ENCODE data around the gene SLC3A2. TPM values are rescaled to one million over a fixed set of nuclear protein-coding genes. Genes with fewer than 3 reads are reported as not detected.

SLC3A2 gene
- total and polyA plus RNA-seq, 2 donors (not counting 3 experiments of a cell fraction or from before 2014, with no cell fraction given) = 208 to 337 TPM

DNA sequence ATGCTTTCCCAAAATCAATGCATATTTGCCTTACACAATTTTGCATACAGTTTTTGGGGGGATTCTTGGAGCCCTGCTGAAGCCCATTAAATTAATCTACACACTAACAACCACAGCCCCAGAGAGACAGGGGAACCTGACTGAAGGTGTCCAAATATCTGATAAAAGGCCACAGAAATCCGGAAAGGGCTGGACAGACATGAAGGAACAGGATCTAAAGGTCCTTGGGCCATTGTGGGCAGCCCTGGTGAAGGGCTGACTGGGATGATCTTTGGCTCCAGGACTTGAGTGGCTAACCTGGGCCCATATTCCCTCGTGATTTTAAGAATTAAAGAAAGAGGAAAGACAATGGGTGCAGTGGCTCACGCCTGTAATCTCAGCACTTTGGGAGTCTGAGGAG lies 34.5 kb upstream of the SLC3A2 start:
- dilution Hi-C loops (cut with MboI; ENCODE audit: extremely low pct_ligation_motif_present, low sequenced_read_pairs) (no loop called here), intact Hi-C loops (cut with micrococcal nuclease) (no loop called here)
- ChIA-PET POLR2A (no interaction called here), CTCF (interaction anchor here (0.7 kb wide), 1 partner anchor 57 kb away, joined by 3 read pairs; no protein-coding TSS in a partner anchor)
- no peak for FAIRE-seq
- H3K4me1 ChIP-seq (ENCODE audit: control insufficient read depth, extremely low read depth, insufficient read depth, low read length) = peaks cover 7% of the 10 kb centered on the region
- H3K36me3 ChIP-seq (ENCODE audit: control insufficient read depth in 2 of 2, extremely low read depth in 1 of 2, insufficient read depth in 2 of 2, low read length in 2 of 2) = no peaks in the 10 kb centered on the region
- TF ChIP-seq, protein P1, sequence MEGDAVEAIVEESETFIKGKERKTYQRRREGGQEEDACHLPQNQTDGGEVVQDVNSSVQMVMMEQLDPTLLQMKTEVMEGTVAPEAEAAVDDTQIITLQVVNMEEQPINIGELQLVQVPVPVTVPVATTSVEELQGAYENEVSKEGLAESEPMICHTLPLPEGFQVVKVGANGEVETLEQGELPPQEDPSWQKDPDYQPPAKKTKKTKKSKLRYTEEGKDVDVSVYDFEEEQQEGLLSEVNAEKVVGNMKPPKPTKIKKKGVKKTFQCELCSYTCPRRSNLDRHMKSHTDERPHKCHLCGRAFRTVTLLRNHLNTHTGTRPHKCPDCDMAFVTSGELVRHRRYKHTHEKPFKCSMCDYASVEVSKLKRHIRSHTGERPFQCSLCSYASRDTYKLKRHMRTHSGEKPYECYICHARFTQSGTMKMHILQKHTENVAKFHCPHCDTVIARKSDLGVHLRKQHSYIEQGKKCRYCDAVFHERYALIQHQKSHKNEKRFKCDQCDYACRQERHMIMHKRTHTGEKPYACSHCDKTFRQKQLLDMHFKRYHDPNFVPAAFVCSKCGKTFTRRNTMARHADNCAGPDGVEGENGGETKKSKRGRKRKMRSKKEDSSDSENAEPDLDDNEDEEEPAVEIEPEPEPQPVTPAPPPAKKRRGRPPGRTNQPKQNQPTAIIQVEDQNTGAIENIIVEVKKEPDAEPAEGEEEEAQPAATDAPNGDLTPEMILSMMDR (IDR thresholded peaks at IDR 0.05; ENCODE audit: extremely low read depth in 1 of 2, insufficient read depth in 1 of 2, low read depth in 1 of 2, low read length in 2 of 2) = no peak
- TF ChIP-seq MYC (IDR thresholded peaks at IDR 0.05; ENCODE audit: low read depth, low read length) (no peak), POLR2A (IDR thresholded peaks at IDR 0.05; ENCODE audit: low read depth, low read length) (no peak), FOS (IDR thresholded peaks at IDR 0.05; ENCODE audit: borderline replicate concordance, insufficient read depth, low read length) (no peak), JUN (IDR thresholded peaks at IDR 0.05; ENCODE audit: borderline replicate concordance, insufficient read depth, insufficient read length, low read depth) (no peak), EZH2 (IDR thresholded peaks at IDR 0.05; ENCODE audit: borderline replicate concordance, low read depth, low read length, severe bottlenecking) (no peak), GATA2 (IDR thresholded peaks at IDR 0.05; ENCODE audit: insufficient read depth, insufficient read length, low read depth, low read length) (no peak), POLR2AphosphoS5 (IDR thresholded peaks at IDR 0.05; ENCODE audit: insufficient read depth, low read depth, low read length) (no peak)
- TF ChIP-seq, protein P2, sequence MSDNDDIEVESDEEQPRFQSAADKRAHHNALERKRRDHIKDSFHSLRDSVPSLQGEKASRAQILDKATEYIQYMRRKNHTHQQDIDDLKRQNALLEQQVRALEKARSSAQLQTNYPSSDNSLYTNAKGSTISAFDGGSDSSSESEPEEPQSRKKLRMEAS (IDR thresholded peaks at IDR 0.05; ENCODE audit: insufficient read depth, insufficient read length) = no peak
- H3K4me3 ChIP-seq (replicated peaks in 1 of 3; ENCODE audit: insufficient read depth in 1 of 3, low read depth in 1 of 3, low read length in 3 of 3) = no peak overlapping the region
- no TSS peak for BruUV-seq (replicated peaks)
- no peaks in the 10 kb centered on the region for H3K27me3 ChIP-seq (ENCODE audit: control insufficient read depth in 2 of 2, insufficient read depth in 2 of 2, low read length in 2 of 2)
- no peaks in the 10 kb centered on the region for H3K9me1 ChIP-seq (replicated peaks; ENCODE audit: control insufficient read depth, extremely low read depth, insufficient read depth, low read length)
- no peak overlapping the region for H2AFZ ChIP-seq (ENCODE audit: low read depth, low read length)
- H3K9ac ChIP-seq (replicated peaks; ENCODE audit: extremely low read depth, insufficient read depth, low read length) = no peak overlapping the region
- H3K4me2 ChIP-seq (ENCODE audit: insufficient read depth, low read length) = no peak overlapping the region
- no peaks in the 10 kb centered on the region for H4K20me1 ChIP-seq (replicated peaks; ENCODE audit: control insufficient read depth, extremely low read depth, insufficient read depth, low read length)
- no peaks in the 10 kb centered on the region for H3K9me3 ChIP-seq (replicated peaks; ENCODE audit: control insufficient read depth, insufficient read depth, low read length)
- H3K27ac ChIP-seq (ENCODE audit: insufficient read depth, low read depth, low read length) = no peak overlapping the region
- H3K79me2 ChIP-seq (ENCODE audit: control insufficient read depth, insufficient read depth, low read length) = no peaks in the 10 kb centered on the region
- no peak for DNase-seq (ENCODE audit: low read depth, low spot score)

Measured in endothelial cell of umbilical vein (primary cell).